VCaP (cell line): ENCODE results near the gene B4GALNT4.
"Not testable (repeated sequence)": the region's sequence is repeated elsewhere in the genome, so short reads cannot be mapped to it uniquely, and the experiment has no call there.

Experiments used
- H3K27ac ChIP-seq: fragments of 450-650 bp; 2 replicates; pipeline ENCODE4 v1.5.1; 2017
- CTCF ChIP-seq: fragments of 450-650 bp; conservative IDR thresholded peaks from 2 replicates; pipeline ENCODE4 v1.5.1; 2017; ENCODE audit warnings: mild to moderate bottlenecking, moderate library complexity

The B4GALNT4 gene

GRCh38 chr11:360326-361280, 8.7 kb upstream of the B4GALNT4 start:
- no peak overlapping the region for H3K27ac ChIP-seq
- no peak for TF ChIP-seq CTCF

- TF ChIP-seq CTCF, result no peak
- H3K27ac ChIP-seq, result no peak overlapping the region
Measured at GRCh38 chr11:362642-363442, 6.5 kb upstream of the B4GALNT4 start.

GRCh38 chr11:363443-363805, 5.9 kb upstream of the B4GALNT4 start:
- not testable (repeated sequence) for H3K27ac ChIP-seq

- TF ChIP-seq CTCF, result peak; percentile 64
- no peak overlapping the region for H3K27ac ChIP-seq
Measured at GRCh38 chr11:363948-364761, 5.1 kb upstream of the B4GALNT4 start.

- TF ChIP-seq CTCF, result no peak
- H3K27ac ChIP-seq, result no peak overlapping the region
Measured at GRCh38 chr11:364991-365725, 4.1 kb upstream of the B4GALNT4 start.

GRCh38 chr11:365831-366230, 3.5 kb upstream of the B4GALNT4 start:
- TF ChIP-seq CTCF, result no peak
- no peak overlapping the region for H3K27ac ChIP-seq

GRCh38 chr11:367956-368413, 1.3 kb upstream of the B4GALNT4 start:
- no peak overlapping the region for H3K27ac ChIP-seq
- no peak for TF ChIP-seq CTCF
